Effector CD4-positive, alpha-beta T cell (primary cell): ENCODE results near the gene STARD10.

Experiments
- DNase-seq: peaks from one replicate; pipeline ENCODE4 v3.0.0-alpha.2; 2020

Gene STARD10

DNA sequence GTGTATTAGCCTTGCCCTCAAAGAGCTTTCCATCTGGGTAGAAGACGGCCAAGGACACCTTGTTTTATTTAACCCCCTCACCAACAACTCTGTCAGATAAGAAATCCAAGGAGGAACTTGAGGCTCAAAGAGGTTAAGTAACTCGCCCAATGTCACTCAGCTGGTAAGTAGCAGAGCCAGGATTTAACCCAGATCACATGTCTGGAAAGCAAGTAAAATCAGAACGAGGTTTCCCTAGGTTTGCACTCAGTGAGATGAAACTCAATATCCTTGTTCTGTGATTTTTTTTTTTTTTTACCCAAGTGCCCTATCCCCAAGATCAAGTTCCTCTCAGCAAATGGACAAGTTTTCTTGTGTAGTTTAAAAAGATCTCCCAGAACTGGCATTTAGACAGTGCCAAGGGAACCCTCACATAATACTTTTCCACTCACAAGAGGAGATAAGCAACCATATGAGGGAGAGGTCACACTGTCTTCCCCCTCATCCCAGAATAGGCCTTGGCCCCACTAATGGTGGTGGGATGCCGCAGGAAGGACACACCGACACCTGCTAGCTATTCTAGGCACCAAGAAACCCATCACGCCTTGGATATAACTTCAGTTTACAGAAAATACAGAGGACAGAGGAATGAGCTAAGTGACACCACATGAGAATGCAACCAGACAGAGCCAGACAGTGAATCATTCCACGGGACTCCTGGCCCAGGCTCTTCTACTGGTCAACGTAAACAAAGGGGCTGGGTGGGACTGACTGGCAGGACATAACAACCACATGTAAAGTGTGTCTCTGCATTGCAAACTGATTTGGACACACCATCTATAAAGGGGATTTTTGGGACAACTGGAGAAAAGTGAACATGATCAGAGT is 33.1 kb downstream of the STARD10 start:
- DNase-seq, result no peak

DNA sequence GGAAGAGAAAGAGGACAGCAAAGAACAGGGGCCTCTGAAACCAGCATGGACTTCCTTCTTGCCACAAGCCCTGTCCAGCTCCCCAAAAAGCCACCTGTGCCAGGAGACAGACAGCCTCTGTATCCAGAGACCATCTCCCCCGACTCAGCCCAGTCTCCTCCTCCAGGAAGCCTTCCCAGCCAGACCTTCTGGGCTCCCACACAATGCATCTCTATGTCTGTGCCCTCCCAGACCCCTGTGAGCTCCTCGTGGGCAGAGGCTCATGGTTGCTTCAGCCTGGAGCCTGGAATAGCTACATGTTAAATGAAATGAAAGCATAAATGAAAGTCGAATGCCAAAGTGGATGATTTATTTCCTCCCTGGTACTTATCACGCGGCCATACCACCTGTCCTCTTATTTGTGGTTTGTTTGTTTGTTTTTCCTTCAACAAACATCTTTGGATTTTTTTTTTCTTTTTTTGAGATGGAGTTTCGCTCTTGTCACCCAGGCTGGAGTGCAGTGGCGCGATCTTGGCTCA is 34.3 kb downstream of the STARD10 start:
- DNase-seq, result no peak

DNA sequence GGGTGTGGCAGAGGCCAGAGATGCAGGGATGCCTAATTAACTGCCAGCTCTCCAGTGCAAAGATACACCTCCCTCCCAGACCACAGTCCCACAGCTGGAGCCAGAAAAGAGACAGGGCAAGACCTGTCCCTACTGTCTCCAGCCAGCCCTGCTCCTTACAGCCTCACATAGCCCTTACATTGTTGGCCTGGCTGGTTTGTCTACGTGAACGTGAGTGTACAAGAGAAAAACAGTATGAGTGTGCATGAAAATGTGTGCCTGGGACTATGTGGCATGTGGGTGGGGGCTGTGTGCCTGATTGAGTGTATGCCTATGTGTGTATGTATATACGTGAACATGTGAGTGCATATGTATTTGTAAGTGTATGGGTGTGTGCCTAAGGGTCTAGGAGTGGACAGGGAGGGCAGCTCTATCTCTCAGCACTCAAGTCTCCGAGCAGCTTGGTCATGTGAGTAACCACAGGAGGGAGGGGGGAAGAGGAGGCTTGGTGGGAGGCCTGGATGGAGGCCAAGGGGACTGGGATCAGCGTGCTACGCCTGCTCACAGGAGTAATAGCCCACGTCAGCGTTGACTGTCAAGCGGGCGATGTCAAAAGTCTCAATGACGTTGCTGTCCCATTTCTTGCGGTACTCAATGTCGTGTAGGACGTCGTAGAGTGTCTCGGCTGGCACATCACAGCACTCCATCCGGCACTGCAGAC is 35.0 kb downstream of the STARD10 start:
- no peak for DNase-seq

DNA sequence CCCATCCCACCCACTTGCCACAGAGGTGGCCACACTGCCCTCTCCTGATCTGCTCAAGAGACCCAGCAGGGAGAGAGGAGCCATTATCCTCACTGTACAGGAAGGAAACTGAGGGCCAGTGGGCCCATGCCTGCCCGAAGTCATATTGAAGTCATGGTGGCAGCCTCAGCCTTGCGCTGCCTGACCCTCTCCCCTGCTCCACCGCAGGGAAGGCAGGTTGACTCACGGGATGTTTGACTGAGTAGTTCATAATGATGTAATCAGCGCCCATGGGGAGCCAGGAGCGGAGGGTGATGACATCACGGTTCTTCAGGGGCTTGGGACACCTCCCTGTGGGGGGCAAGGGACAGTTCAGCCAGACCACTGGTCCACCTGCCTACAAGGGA is 35.5 kb downstream of the STARD10 start:
- DNase-seq, result no peak

DNA sequence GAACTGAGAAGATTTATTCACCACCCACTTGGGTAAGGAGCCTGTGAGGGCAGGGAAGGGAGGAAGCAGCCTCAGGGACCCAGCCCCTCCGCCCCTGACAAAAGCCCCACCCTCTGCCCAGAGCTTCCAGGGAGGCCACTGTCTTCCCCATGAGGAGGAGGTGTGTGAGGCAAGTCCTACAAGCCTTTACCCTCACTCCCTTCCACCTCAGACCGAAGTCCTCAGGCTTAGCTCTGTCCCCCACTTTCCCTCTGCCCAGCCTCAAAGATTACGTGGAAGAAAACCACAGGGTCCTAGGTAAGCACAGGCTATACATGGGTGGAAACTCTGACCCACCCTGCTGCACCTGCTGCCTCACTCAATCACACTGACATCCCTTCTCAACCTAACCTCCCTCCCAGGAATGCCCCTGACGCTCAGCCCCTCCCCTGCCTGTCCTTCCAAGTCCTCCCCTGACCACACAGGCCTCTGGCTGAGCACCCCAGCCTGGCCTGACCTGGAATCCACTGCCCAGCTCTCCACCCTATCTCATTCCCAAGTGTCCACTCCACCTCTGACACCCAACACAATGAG is 38.0 kb downstream of the STARD10 start:
- DNase-seq, result no peak

DNA sequence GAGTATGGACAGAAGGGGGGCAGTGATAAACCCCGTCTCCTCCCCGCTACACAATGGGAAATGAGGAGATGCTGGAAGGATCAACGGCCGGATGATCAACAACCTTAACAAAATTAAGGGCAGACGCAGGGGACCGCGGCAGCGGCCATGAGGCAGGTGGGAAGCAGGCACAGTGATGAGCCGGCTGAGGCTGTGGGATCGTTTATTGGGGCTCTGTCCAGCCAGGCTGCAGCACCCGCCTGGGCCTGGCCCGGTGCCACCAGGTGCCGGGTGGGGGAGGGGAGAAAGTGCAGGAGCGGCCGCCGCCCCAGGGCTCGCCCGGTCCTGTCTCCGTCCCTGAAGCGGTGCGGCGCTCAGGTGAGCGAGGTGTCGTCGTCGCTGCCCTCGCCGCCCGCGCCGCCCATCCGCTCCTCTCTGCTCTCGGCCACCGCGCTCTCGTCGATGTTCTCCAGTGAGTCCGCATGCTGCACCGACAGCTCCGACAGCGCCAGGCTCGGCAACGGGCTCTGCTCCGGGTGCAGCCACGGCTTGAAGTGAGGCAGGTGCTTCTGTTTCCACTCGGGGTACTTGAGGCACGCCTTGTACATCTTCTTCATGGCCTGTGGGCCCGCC is 39.2 kb downstream of the STARD10 start:
- no peak for DNase-seq

DNA sequence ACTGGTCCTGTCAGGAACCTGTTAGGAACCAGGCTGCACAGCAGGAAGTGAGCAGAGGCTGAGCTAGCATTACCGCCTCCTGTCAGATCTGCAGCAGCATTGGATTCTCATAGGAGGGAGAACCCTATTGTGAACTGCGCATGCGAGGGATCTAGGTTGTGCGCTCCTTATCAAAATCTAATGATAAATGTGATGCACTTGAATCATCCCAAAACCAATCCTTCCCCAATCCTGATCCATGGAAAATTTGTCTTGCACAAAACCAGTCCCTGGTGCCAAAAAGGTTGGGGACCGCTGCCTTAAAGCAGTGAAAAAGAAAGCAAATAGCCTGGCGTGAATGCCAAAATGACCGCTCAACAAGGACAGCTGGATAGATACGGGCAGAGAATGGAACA is 39.7 kb downstream of the STARD10 start:
- DNase-seq, result no peak

DNA sequence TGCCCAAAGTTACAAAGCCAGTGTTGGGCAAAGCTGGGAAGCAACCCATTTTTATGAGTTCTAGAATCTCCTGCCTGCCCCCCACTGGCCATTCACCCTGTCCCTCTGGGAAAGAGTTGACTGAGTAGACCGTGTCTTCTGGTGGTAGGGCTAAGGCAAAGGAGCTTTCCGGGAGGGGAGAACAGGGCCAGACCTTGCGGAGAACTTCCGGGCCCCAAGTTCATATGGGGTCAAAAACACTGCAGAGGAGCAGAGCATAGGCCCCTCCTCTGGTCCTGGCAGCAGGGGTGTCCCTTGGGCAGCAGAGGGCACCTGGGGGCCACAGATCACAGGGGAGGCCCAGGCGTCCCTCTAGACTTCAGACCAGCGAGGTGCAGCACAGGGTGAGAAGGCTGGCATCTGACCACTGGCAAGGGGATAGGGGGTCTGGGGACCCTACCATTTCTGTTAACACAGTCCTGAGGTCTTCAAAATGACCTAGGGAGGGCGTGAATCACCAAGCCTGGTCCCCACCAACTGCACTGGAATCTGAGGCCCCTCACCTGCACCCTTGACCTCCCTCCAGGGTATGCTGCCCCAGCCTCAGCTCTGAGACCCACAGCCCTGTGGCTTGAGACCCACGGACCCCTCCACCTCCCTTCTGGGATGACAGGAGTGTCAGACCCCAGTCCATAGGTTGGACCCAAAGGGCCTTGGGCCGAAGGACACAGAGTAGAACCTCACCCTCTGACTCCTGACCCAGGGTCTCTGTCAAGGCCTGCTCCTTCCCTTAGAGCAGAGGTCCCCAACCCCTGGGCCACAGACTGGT is 40.3 kb downstream of the STARD10 start:
- no peak for DNase-seq

DNA sequence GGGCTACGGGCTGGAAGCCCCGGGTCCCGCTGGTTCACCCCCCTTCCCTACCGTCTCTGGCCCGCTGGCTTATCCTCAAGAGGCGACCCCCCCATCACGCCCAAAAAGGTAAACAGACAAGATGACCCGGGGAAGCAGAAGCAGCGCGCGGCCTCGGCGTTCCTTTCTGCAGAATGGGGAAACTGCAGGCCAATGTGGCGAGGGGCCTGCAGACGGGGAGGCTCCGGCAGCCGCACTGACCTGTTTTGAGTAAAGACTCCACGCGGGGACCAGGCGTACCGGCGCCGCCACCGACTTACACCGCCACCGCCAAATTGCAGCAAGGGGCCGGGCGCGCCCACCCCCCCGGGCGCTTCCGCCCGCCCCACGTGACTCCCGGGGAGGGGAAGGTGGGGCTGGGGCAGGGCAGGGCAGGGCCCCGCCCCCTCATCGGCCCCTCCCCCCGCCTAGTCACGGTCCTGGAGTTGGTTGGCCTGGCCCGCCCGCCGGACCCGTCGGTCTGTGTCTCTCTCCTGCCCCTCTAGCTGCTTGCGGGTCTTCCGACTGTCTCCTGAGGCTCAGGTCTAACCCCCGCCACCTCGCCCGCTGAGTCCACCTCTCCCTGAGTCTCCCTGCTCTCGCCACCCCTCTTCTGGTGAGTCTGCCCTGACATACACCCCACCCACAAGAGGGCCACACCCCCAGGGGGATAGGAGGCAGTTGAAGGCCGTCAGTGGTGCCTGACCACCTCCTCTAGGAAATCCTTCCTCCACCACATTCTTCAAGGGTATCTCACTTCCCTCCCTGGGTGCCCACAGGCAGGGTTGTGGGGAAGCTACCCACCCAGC is 41.5 kb downstream of the STARD10 start, which contains the start of gene ARAP1:
Gene ARAP1, minus strand, starts transcription at position 321 of the 827 bp plus-strand sequence. CDS start 25,280 bp downstream, outside the sequence.
- DNase-seq, result peak; percentile 78

DNA sequence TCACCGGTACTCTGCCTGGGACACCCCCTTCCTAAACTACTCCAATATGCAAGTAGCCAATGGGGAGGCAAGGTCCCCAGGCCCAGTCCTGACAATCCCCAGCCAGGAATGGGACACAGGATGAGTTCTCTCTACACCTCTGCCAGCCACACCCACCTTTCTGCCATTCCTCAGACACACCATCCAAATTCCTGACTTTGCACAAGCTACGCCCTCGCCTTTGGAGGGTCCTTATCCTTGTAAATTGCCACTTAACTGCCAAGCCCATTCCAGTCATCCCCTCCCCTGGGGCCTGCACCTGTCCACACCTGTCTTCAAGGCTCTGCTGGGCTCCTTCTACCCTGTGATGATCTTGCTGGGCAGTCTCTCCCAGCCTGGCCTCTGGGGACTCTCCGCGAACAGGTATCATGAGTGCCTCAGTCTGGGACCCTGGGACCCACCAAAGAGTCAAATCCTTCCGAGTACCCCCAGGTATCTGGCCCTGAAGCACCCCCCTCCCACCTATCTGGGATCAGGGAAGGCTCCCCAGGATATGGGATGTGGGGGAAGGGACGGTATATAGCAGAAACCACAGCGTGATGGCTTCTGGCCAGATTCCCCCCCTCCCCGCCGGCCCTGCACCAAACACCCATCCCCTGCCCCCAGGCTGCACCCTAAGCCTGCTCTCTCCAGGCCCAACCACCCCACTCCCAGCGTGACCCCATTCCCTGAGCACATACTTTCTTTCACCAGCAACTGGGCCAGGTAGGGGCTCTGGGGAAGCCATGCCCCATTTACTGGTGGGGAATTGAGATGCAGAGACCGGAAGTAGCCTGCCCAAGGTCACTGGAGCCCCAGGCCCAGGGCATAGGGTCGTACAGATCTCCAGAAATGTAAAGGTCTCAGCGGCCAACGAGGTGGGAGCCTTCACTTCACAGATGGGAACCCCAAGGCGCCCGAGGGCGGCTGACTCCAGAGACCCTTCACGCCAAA is 42.4 kb downstream of the STARD10 start:
- DNase-seq, result no peak

DNA sequence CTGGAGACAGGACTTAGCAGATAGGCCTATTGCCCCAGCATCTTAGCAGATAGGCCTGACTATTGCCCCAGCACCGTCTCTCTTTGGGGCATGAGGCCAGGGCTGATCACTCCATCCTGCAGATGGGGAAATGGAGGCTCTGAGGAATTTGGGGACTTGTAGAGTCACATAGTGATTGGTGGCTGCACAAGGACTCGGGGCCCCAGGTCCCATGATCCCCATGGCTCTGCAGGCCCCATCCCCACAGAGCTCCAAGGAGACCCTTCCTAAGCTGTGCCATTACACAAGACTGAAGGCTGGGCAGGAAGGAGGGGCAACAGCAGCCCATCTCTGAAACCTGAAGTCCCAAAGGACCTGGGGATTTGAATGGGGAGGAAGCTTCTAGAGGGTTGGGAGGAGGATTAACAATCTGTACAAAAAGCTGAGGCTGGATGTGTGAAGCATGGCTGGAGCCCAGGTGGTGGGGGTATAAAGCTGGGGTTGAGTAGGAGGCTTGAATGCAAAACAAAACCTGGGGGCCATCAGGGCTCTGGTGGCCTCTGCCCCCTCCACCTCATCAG is 43.2 kb downstream of the STARD10 start:
- no peak for DNase-seq

DNA sequence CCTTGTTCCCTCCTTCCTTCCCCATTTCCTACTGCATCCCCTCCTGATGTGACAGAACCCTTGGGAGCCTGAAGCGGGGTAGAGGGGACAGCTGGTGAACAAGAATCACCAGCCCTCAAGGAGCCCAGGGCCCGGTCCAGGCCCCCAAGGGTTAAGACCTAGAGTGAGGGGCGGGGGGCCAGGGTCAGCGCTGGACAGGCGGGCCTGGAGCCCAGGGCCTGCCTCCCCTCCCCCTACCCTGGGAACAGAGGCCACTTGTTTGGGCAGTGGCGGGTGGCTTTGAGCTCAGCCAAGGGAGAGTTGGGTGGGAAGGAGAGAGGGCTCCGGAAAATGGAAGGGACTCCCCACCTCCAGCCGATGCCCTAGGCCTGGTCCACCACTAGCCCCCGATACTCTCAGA is 43.8 kb downstream of the STARD10 start:
- no peak for DNase-seq

DNA sequence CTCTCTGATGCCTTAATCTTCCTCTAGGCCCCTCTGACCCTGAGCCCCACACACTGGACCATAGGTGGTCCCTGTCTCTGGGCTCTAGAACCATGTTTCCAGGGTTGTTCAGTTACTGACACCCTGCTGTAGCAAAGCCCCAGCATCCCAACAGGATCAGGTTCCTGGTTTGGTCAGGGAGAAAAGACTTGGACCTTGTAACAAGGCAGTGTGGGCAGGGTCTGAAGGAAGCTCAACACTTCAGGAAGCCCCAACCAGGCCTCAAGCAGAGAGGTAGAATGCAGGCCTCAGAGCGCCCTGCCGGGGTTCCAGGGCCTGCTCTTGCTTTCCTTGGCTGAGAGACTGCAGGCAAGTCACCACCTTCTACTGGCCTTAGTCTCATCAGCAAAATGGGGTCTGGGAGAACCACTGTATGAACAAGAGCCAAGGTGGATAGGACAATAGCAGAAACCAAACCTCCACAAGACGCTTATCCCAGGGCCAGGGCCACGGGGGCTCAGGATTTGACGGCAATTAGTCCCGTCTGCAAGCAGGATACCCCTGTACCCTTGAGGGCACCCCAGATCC is 46.5 kb downstream of the STARD10 start:
- DNase-seq, result no peak

DNA sequence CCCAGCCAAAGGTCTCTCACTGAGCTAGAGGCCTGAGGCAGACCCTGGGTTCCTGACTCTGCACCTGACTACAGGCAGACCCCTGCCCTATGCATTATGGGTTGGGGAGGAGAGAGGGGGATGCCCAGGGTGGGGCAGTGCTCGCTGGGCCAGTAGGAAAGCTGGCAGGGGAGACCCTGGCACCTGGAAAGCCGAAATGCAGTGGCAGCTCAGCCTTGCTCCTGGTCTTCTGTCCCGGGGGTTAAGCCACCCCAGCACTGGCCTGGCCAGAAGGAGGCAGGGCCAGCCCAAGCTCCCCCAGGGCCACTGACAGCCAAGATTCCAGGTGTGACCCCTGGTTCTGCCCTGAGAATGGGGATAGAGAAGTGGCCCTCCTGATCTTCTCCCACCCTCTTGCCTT is 47.0 kb downstream of the STARD10 start:
- no peak for DNase-seq

DNA sequence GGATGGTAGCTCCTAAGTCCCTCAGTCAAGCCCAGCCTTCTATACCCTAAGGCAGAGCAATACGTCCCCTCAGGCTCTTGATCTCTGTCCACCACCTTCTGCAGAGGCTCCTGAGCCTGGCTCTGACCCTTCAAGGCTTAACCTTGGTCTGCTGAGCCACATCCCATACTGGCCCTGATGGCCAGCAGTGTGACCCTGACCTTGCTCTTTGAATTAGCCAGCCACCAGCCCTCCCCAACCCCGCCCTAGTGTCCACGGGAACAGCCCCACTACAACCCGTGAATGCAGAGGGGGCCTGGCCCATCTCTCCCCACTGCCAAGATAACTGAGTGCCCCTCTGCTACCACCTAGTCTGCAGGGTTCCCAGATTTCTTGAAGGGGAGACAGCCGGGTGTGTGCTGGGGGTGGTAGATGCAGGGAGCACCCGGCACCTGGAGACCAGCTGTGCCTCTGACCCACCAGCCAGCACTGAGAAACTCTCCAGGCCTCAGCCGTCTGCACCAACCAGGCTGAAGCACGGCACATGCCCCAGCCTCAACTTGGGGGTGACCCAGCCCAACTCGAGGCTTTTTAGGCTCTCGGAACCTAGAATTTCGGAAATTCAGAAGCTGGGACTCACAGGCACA is 47.8 kb downstream of the STARD10 start:
- no peak for DNase-seq

DNA sequence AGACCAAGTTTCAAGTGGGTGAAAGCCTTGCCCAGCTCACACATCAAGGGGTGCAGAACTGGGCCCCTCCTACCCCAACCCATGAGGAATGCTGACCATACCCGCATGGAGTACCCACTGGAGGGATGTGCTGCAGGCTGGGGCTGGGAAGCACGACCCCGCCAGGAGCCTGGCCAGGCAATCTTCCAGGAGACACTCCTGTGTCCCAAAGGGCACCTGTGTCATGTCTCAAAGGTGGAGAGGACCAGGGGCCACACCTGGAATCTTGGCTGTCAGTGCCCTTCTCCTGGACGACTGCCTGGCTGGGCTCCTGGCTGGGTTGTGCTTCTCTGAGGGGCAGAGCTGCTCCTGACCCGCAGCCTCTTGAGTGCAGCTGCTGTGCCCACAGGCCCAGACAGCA is 48.3 kb downstream of the STARD10 start:
- DNase-seq, result no peak

DNA sequence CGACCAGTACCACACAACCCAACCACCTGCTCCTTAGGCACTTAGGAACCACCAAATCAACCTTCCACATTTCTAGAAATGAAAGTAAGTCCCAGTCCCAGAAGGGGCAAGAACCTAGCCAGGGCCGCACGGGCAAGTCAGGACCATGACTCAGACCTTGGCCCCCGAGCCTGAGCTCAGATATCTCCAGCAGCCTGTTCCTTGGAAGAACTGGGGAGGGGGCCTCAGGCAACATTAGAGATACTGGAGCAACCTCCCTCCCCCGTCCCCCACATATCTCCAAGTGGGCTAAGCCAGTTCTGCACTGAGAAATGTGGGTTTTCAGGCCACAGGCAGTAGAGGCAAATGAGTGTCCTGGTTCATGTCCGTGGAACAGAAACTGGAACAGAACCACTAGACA is 49.4 kb downstream of the STARD10 start:
- no peak for DNase-seq

DNA sequence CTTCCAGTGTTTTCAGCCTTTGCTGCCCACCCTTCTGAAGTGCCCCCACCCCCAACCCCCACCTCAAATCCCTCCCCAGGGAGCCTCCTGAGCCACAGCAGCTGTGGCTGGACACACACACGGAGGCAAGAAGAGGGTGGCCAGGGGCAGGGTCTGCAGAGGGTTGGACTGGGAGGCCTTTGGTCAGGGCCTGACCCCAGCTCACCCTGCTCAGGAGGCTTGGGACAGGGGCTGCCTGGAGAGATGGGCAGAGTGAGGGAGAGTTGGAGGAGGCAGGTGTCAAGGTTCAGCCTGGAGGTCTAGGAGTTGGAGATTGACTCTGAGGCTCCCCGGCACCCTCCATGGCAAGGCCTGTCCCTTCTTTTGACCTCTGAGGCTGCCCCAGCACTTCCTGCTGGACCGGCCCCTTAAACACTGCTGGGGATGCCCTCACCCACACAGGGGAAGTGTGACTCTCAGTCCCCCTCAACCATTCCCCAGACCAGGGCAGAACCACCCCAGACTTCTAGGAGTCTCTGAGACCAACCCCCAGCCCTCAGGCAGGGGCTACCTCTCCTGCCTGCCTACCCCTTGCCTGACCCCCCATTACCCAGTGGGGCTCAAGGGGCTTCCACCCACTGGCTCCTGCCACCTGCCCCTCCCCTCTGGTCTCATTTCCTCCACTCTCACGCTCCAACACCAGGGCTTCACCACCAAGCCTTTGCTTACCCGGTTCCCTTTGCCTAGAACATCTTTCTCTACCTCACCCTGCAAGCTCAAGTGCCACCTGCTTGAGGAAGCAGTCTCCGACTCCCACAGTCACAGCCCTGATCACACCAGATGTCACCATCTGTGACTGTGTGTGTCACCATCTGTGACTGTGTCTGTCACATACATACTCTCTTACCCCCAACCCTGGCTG is 50.3 kb downstream of the STARD10 start:
- DNase-seq, result no peak
